ENCODE measurements around the gene PPARD.

PPARD gene

DNA sequence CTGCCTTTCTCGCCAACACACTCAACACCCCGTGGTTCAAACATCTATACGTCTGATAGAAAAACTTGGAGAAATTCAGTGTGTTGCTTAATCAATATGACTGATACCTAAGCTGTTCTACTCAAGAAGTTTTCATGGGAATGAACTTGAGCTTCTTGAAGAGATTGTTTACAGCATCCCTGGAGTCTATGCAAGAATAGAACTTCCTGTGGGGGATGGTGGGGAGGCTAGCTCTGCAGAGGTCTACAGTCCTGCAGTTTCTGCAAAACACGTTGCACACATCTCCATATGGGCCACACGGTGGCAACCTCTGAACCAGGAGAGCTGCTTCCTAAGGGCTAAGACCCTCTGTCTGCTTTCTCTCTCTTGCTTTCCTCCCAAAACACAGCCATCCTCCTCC lies 77.1 kb downstream of the PPARD start:
- TF ChIP-seq EZH2phosphoT487 (IDR thresholded peaks at IDR 0.05; ENCODE audit: low read depth) = no peak
- TF ChIP-seq, protein P1, sequence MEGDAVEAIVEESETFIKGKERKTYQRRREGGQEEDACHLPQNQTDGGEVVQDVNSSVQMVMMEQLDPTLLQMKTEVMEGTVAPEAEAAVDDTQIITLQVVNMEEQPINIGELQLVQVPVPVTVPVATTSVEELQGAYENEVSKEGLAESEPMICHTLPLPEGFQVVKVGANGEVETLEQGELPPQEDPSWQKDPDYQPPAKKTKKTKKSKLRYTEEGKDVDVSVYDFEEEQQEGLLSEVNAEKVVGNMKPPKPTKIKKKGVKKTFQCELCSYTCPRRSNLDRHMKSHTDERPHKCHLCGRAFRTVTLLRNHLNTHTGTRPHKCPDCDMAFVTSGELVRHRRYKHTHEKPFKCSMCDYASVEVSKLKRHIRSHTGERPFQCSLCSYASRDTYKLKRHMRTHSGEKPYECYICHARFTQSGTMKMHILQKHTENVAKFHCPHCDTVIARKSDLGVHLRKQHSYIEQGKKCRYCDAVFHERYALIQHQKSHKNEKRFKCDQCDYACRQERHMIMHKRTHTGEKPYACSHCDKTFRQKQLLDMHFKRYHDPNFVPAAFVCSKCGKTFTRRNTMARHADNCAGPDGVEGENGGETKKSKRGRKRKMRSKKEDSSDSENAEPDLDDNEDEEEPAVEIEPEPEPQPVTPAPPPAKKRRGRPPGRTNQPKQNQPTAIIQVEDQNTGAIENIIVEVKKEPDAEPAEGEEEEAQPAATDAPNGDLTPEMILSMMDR (IDR thresholded peaks at IDR 0.05; ENCODE audit: low read depth, low read length) = no peak
- no peak overlapping the region for H3K9ac ChIP-seq (ENCODE audit: low read length)
- H3K27me3 ChIP-seq (ENCODE audit: low read depth, low read length) = no peaks in the 10 kb centered on the region
- no peak overlapping the region for H2AFZ ChIP-seq (ENCODE audit: low read depth, low read length)
- H4K20me1 ChIP-seq (ENCODE audit: insufficient read depth, low read length) = no peaks in the 10 kb centered on the region
- no peaks in the 10 kb centered on the region for H3K36me3 ChIP-seq (replicated peaks; ENCODE audit: low read depth, low read length)
- no peaks in the 10 kb centered on the region for H3K79me2 ChIP-seq (ENCODE audit: low read length)
- H3K4me2 ChIP-seq (ENCODE audit: low read length) = no peak overlapping the region
- H3K4me1 ChIP-seq (ENCODE audit: low read length) = no peaks in the 10 kb centered on the region
- no peak overlapping the region for H3K4me3 ChIP-seq (ENCODE audit: low read length)
- no peak overlapping the region for H3K27ac ChIP-seq (ENCODE audit: low read length)
- H3K9me3 ChIP-seq (ENCODE audit: insufficient read depth, low read length) = no peaks in the 10 kb centered on the region

DNA sequence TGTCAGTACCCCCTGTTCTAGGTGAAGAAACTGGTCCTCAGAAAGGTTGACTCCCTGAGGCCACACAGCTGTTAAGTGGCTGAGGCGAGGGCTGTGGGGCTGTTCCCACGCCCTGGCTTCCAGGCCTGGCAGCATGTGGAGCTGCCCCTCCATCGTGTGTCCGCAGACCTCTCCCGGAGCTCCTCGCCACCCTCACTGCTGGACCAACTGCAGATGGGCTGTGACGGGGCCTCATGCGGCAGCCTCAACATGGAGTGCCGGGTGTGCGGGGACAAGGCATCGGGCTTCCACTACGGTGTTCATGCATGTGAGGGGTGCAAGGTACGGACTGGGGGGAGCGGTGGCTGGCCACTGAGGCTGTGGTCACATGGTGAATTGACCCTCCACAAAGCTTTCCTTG lies 77.6 kb downstream of the PPARD start:
- H3K27me3 ChIP-seq (ENCODE audit: low read depth, low read length) = no peaks in the 10 kb centered on the region
- no peaks in the 10 kb centered on the region for H3K79me2 ChIP-seq (ENCODE audit: low read length)
- no peak for TF ChIP-seq EZH2phosphoT487 (IDR thresholded peaks at IDR 0.05; ENCODE audit: low read depth)
- TF ChIP-seq, protein P1 (IDR thresholded peaks at IDR 0.05; ENCODE audit: low read depth, low read length) = no peak
- no peaks in the 10 kb centered on the region for H3K36me3 ChIP-seq (replicated peaks; ENCODE audit: low read depth, low read length)
- no peak overlapping the region for H3K4me2 ChIP-seq (ENCODE audit: low read length)
- H3K4me3 ChIP-seq (ENCODE audit: low read length) = no peak overlapping the region
- H3K9ac ChIP-seq (ENCODE audit: low read length) = no peak overlapping the region
- H2AFZ ChIP-seq (ENCODE audit: low read depth, low read length) = no peak overlapping the region
- no peaks in the 10 kb centered on the region for H4K20me1 ChIP-seq (ENCODE audit: insufficient read depth, low read length)
- no peaks in the 10 kb centered on the region for H3K4me1 ChIP-seq (ENCODE audit: low read length)
- no peaks in the 10 kb centered on the region for H3K9me3 ChIP-seq (ENCODE audit: insufficient read depth, low read length)
- no peak overlapping the region for H3K27ac ChIP-seq (ENCODE audit: low read length)

DNA sequence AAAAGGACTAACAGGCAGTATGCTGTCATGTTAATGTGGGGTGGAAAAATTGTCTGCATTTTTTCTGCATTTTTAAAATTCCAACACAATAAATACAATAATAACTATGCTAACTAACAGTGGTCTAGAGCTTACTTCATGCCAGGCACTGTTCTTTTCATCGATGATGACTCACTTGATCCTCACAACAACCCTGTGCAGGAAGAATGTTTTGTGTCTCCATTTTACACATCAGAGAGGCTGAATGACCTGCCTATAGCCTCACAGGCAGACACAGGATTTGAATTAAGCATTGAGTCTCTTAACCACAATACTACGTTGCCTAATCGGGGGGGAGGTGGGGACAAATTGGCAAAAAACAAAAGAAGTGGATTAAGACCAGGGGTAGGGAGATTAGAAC lies 82.9 kb downstream of the PPARD start:
- Histone ChIP-seq H4K20me1 (ENCODE audit: insufficient read depth, low read length) (no peaks in the 10 kb centered on the region), H3K4me2 (ENCODE audit: low read length) (no peak overlapping the region), H3K4me1 (ENCODE audit: low read length) (peaks cover 5% of the 10 kb centered on the region; the same call in 1 of the 2 replicates), H3K27ac (ENCODE audit: low read length) (no peak overlapping the region), H2AFZ (ENCODE audit: low read depth, low read length) (no peak overlapping the region), H3K9ac (ENCODE audit: low read length) (no peak overlapping the region), H3K9me3 (ENCODE audit: insufficient read depth, low read length) (no peaks in the 10 kb centered on the region), H3K4me3 (ENCODE audit: low read length) (no peak overlapping the region), H3K36me3 (replicated peaks; ENCODE audit: low read depth, low read length) (no peaks in the 10 kb centered on the region), H3K79me2 (ENCODE audit: low read length) (no peaks in the 10 kb centered on the region), H3K27me3 (ENCODE audit: low read depth, low read length) (no peaks in the 10 kb centered on the region)
- TF ChIP-seq, protein P1 (IDR thresholded peaks at IDR 0.05; ENCODE audit: low read depth, low read length) = no peak
- no peak for TF ChIP-seq EZH2phosphoT487 (IDR thresholded peaks at IDR 0.05; ENCODE audit: low read depth)

DNA sequence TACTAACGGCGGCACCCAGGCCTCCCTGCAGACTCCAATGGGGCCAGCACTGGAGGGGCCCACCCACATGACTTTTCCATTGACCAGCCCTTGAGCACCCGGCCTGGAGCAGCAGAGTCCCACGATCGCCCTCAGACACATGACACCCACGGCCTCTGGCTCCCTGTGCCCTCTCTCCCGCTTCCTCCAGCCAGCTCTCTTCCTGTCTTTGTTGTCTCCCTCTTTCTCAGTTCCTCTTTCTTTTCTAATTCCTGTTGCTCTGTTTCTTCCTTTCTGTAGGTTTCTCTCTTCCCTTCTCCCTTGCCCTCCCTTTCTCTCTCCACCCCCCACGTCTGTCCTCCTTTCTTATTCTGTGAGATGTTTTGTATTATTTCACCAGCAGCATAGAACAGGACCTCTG lies 83.7 kb downstream of the PPARD start:
- H3K79me2 ChIP-seq (ENCODE audit: low read length) = no peaks in the 10 kb centered on the region
- no peak overlapping the region for H3K9ac ChIP-seq (ENCODE audit: low read length)
- TF ChIP-seq EZH2phosphoT487 (IDR thresholded peaks at IDR 0.05; ENCODE audit: low read depth) = no peak
- TF ChIP-seq, protein P1 (IDR thresholded peaks at IDR 0.05; ENCODE audit: low read depth, low read length) = no peak
- no peaks in the 10 kb centered on the region for H3K27me3 ChIP-seq (ENCODE audit: low read depth, low read length)
- no peak overlapping the region for H3K27ac ChIP-seq (ENCODE audit: low read length)
- H3K9me3 ChIP-seq (ENCODE audit: insufficient read depth, low read length) = no peaks in the 10 kb centered on the region
- H3K4me2 ChIP-seq (ENCODE audit: low read length) = no peak overlapping the region
- H3K36me3 ChIP-seq (replicated peaks; ENCODE audit: low read depth, low read length) = no peaks in the 10 kb centered on the region
- H3K4me1 ChIP-seq (ENCODE audit: low read length) = peaks cover 5% of the 10 kb centered on the region; the same call in 1 of the 2 replicates
- H2AFZ ChIP-seq (ENCODE audit: low read depth, low read length) = no peak overlapping the region
- no peaks in the 10 kb centered on the region for H4K20me1 ChIP-seq (ENCODE audit: insufficient read depth, low read length)
- H3K4me3 ChIP-seq (ENCODE audit: low read length) = no peak overlapping the region
